PFSK-1 (cell line): ENCODE data around the gene TAP1.

Experiments
- FOXP2 ChIP-seq: optimal IDR thresholded peaks from 2 replicates; pipeline ENCODE3; 2011; ENCODE audit warnings: borderline replicate concordance, control low read depth, inconsistent platforms; ENCODE audit not compliant: insufficient read depth; ENCODE audit errors: extremely low read length, extremely low read depth
- POLR2AphosphoS5 ChIP-seq: IDR thresholded peaks from 2 replicates; pipeline ENCODE4 v1.6.1; 2012; ENCODE audit warnings: low read depth, mild to moderate bottlenecking, control low read depth, low read length, moderate library complexity
- SIN3A ChIP-seq: IDR thresholded peaks from 2 replicates; pipeline ENCODE4 v1.6.1; 2012; ENCODE audit warnings: mild to moderate bottlenecking, low read length, moderate library complexity, borderline replicate concordance; ENCODE audit not compliant: insufficient read depth
- TAF1 ChIP-seq: IDR thresholded peaks from 2 replicates; pipeline ENCODE4 v1.6.1; 2012; ENCODE audit warnings: low read length, control low read depth, borderline replicate concordance; ENCODE audit not compliant: insufficient read depth
- TF ChIP-seq, protein P1 (sequence below), 2 experiments: IDR thresholded peaks; 2 replicates each; pipeline versions ENCODE4 v1.6.1 to v1.8.0; 2011 to 2012; ENCODE audit warnings: low read depth in 2 of 2, low read length in 2 of 2, control low read depth in 1 of 2, inconsistent platforms in 1 of 2, mild to moderate bottlenecking in 1 of 2, moderate library complexity in 1 of 2; ENCODE audit not compliant: insufficient read depth in 1 of 2

Gene TAP1

DNA sequence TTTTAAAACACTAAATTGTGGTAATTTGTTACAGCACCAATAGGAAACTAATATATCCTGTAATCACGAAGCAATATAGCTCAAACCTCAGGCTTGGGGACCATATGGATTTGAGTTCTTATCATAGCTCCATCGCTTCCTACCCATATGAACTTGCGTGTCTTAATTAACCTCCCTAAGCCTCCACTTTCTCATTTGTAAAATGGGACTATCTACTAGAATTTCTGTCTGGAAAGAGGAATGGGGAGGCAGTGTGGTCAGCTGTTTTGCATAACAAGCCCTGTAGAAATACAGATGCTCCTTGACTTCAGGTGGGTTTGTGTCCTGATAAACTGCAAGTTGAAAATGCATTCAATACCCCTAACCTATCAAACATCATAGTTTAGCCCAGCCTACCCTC, 53.8 kb downstream of the TAP1 start:
- TF ChIP-seq TAF1 (no peak), POLR2AphosphoS5 (no peak), FOXP2 (no peak), SIN3A (no peak)
- TF ChIP-seq, protein P1, sequence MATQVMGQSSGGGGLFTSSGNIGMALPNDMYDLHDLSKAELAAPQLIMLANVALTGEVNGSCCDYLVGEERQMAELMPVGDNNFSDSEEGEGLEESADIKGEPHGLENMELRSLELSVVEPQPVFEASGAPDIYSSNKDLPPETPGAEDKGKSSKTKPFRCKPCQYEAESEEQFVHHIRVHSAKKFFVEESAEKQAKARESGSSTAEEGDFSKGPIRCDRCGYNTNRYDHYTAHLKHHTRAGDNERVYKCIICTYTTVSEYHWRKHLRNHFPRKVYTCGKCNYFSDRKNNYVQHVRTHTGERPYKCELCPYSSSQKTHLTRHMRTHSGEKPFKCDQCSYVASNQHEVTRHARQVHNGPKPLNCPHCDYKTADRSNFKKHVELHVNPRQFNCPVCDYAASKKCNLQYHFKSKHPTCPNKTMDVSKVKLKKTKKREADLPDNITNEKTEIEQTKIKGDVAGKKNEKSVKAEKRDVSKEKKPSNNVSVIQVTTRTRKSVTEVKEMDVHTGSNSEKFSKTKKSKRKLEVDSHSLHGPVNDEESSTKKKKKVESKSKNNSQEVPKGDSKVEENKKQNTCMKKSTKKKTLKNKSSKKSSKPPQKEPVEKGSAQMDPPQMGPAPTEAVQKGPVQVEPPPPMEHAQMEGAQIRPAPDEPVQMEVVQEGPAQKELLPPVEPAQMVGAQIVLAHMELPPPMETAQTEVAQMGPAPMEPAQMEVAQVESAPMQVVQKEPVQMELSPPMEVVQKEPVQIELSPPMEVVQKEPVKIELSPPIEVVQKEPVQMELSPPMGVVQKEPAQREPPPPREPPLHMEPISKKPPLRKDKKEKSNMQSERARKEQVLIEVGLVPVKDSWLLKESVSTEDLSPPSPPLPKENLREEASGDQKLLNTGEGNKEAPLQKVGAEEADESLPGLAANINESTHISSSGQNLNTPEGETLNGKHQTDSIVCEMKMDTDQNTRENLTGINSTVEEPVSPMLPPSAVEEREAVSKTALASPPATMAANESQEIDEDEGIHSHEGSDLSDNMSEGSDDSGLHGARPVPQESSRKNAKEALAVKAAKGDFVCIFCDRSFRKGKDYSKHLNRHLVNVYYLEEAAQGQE (IDR thresholded peaks at IDR 0.05; ENCODE audit: insufficient read depth in 1 of 2, low read depth in 2 of 2, low read length in 2 of 2): no peak

DNA sequence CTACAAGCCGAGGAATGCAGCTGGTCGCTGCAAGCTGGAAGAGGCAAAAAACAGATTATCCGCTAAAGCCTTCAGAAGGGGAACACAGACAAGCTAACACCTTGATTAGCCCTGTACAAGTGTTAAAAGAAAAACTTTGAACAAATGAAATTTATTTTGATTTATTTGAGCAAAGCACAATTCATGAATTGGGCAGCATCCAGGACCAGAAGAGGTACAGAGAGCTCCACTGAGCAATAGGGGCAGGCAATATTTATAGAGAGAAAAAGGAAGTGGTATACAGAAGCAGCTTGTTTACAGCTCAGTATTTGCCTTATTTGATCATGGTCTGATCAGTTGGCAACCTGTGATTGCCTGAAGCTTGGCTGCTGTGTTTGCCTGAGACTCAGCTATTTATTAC, 54.3 kb downstream of the TAP1 start:
- TF ChIP-seq FOXP2: no peak

DNA sequence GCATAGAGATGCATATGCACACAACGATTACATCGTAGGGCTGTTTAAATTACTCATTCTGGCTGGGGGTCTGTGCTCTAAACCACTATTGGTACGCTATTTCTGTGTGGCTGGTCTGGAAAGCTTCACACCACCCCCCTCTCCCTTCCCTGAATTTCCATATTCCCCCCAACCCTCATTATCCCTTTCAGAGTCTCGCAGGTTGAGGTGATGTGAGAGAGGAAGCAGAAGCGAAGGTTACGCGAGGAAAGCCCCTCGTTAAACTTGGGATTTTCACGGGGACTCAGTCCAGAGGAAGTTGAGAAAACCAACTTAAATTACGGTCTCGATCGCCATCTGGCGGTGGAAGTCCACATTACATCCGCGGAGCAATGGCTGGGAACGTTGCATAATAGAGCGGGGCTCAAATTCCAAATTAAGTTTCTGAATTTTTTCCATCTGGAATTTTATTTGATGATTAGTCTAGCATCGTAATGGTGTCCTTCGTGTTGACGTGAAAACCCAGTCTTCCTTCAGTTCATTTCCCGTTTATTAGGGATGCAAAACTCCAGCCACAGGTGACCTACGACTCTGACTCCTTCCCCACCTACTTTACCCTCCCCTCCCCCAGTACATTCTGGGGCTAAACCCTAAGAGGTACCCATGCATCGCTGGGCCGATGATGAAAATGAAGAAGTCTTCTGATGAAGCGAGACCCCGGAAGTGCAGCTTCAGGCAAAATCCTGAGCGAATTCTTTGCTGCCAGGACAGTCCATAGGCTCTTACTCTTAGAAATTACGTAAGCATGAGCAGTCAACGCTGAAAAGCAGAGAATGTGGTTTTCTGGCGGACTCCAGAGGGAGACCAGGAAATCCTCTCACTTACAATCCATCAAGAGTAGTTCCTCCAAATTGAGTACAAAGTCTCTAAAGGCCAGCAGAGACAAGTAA, 56.4 kb downstream of the TAP1 start:
- no peak for TF ChIP-seq TAF1
- TF ChIP-seq, protein P1 (IDR thresholded peaks at IDR 0.05; ENCODE audit: insufficient read depth in 1 of 2, low read depth in 2 of 2, low read length in 2 of 2): no peak
- TF ChIP-seq SIN3A: no peak
- no peak for TF ChIP-seq FOXP2
- no peak for TF ChIP-seq POLR2AphosphoS5
